GM12878 (cell line): Measurements from ENCODE around the gene TBCB. TPM values are rescaled to one million over a fixed set of nuclear protein-coding genes. Genes with fewer than 3 reads are reported as not detected.

ENCODE experiments used
- ATAC-seq: fragments of 200-7000 bp; cut with Tn5 transposase; 3 replicates; pipeline ENCODE4 v1.9.1; 2020; ENCODE audit warnings: mild to moderate bottlenecking, moderate library complexity
- BruUV-seq: library from RNA; stranded (reverse); fragments of 400-500 nt; replicated peaks from 2 replicates; lab custom pipeline; 2021; lab: Mats Ljungman, UMichigan
- CTCF ChIA-PET: fragments of 300-600 bp; sonication (Branson Sonifier 250); formaldehyde crosslinking; extraction: SDS; loops from one replicate; lab custom pipeline; 2021; ENCODE audit warnings: inconsistent platforms; lab: Yijun Ruan, JAX
- POLR2A ChIA-PET: fragments of 350-600 bp; formaldehyde crosslinking; extraction: SDS; loops from one replicate; lab custom pipeline; 2021; ENCODE audit warnings: inconsistent platforms; lab: Charles Lee
- RAD21 ChIA-PET: fragments of 300-600 bp; sonication (Branson Sonifier 250); formaldehyde crosslinking; loops from one replicate; lab custom pipeline; 2023; ENCODE audit warnings: antibody characterized with exemption; ENCODE audit not compliant: unreplicated experiment; lab: Charles Lee
- SMC1A ChIA-PET: fragments of 300-600 bp; sonication (Branson Sonifier 250); formaldehyde crosslinking; loops from one replicate; lab custom pipeline; 2023; ENCODE audit not compliant: unreplicated experiment, uncharacterized antibody; lab: Charles Lee
- DNase-seq: peaks from one replicate; pipeline ENCODE4 v3.0.0-alpha.2; 2011; ENCODE audit warnings: low read depth, low spot score
- FAIRE-seq: peaks from 3 replicates; lab custom pipeline; 2011; peaks lifted over from hg19 to GRCh38; lab: Jason Lieb, UNC
- H2AFZ ChIP-seq: 2 replicates; pipeline ENCODE4 v1.6.0; 2011; ENCODE audit warnings: low read depth, low read length, control low read depth; ENCODE audit not compliant: control insufficient read depth
- H3K27ac ChIP-seq: 2 replicates; pipeline ENCODE4 v1.5.1; 2011; ENCODE audit warnings: control low read depth; ENCODE audit not compliant: control insufficient read depth, insufficient read depth
- H3K27me3 ChIP-seq, 2 experiments: replicated peaks in 1 of 2; 2 replicates each; pipeline versions ENCODE4 v1.6.0 to v1.6.1; 2011; ENCODE audit warnings: low read length in 1 of 2; ENCODE audit not compliant: control insufficient read depth in 2 of 2, insufficient read depth in 2 of 2
- H3K36me3 ChIP-seq, 2 experiments: 2 replicates each; pipeline ENCODE4 v1.5.1; 2011; ENCODE audit warnings: low read length in 1 of 2; ENCODE audit not compliant: control insufficient read depth in 2 of 2, insufficient read depth in 2 of 2
- H3K4me1 ChIP-seq: 2 replicates; pipeline ENCODE4 v1.6.1; 2011; ENCODE audit warnings: mild to moderate bottlenecking, low read length, moderate library complexity, mixed read lengths; ENCODE audit not compliant: control insufficient read depth, insufficient read depth
- H3K4me2 ChIP-seq: 2 replicates; pipeline ENCODE4 v1.6.0; 2011; ENCODE audit warnings: control low read depth; ENCODE audit not compliant: control insufficient read depth, insufficient read depth
- H3K4me3 ChIP-seq: fragments of 200-600 bp; sonication (generic); 2 replicates; pipeline ENCODE4 v1.5.1; 2016
- H3K79me2 ChIP-seq: 2 replicates; pipeline ENCODE4 v1.6.0; 2011; ENCODE audit warnings: low read length; ENCODE audit not compliant: control insufficient read depth, insufficient read depth
- H3K9ac ChIP-seq: 2 replicates; pipeline ENCODE4 v1.8.0; 2011; ENCODE audit warnings: low read length, control low read depth, mixed read lengths; ENCODE audit not compliant: control insufficient read depth, insufficient read depth
- H3K9me3 ChIP-seq: replicated peaks from 3 replicates; pipeline ENCODE4 v1.5.1; 2011; ENCODE audit warnings: mild to moderate bottlenecking, low read length; ENCODE audit not compliant: control insufficient read depth, insufficient read depth
- H4K20me1 ChIP-seq: 2 replicates; pipeline ENCODE4 v1.6.0; 2011; ENCODE audit not compliant: control insufficient read depth, insufficient read depth
- ATF2 ChIP-seq: IDR thresholded peaks from 2 replicates; pipeline ENCODE4 v1.6.1; 2012; ENCODE audit warnings: low read length, inconsistent platforms
- E4F1 ChIP-seq: fragments of 450-650 bp; IDR thresholded peaks from 2 replicates; pipeline ENCODE4 v1.6.1; 2018; ENCODE audit warnings: borderline replicate concordance, mild to moderate bottlenecking; ENCODE audit not compliant: partially characterized antibody
- LARP7 ChIP-seq: fragments of 450-650 bp; IDR thresholded peaks from 2 replicates; pipeline ENCODE4 v1.6.1; 2017; ENCODE audit warnings: mild to moderate bottlenecking
- NR2C2 ChIP-seq: IDR thresholded peaks from 2 replicates; pipeline ENCODE4 v1.6.1; 2011; ENCODE audit warnings: borderline replicate concordance, low read depth; ENCODE audit not compliant: control insufficient read depth, insufficient read length
- POLR2A ChIP-seq: IDR thresholded peaks from 2 replicates; pipeline ENCODE4 v1.6.1; 2011; ENCODE audit warnings: low read depth, mild to moderate bottlenecking, low read length
- RBBP5 ChIP-seq: fragments of 200-600 bp; sonication (generic); conservative IDR thresholded peaks from 2 replicates; pipeline ENCODE4 v1.6.1; 2016
- RCOR1 ChIP-seq: conservative IDR thresholded peaks from 2 replicates; pipeline ENCODE4 v1.6.1; 2012; ENCODE audit warnings: low read depth, low read length, improper control_type of control experiment
- TCF12 ChIP-seq: IDR thresholded peaks from 2 replicates; pipeline ENCODE4 v1.6.1; 2011; ENCODE audit warnings: low read depth, mild to moderate bottlenecking, low read length
- ZNF24 ChIP-seq: fragments of 450-650 bp; IDR thresholded peaks from 2 replicates; pipeline ENCODE4 v1.6.1; 2017; ENCODE audit warnings: antibody characterized with exemption, mild to moderate bottlenecking
- WGBS: methylation state at CpG from one replicate; pipeline ENCODE4 v1.1.6; 2016; ENCODE audit warnings: low lambda C conversion rate; ENCODE audit not compliant: insufficient replicate concordance, insufficient coverage; ENCODE audit errors: missing lambda C conversion rate; 5-methylcytosine and 5-hydroxymethylcytosine counted together
- in situ Hi-C: fragments of 300-500 bp; cut with MboI; formaldehyde crosslinking; loops from 9 replicates; pipeline ENCODE4 v1.14.3; 2018; ENCODE audit warnings: mixed read lengths
- intact Hi-C: fragments of 100-400 bp; cut with micrococcal nuclease; formaldehyde crosslinking; loops from one replicate; pipeline ENCODE4 v1.14.2; 2022; ENCODE audit not compliant: unreplicated experiment
- polyA plus RNA-seq, 11 experiments: library from polyadenylated mRNA; depleted of rRNA in 4 of 11; unstranded in 6 of 11; stranded (reverse) in 5 of 11; fragments of >200 nt; fragmentation: Nextera tagmentation in 4 of 11; fragmentation: Illumina TruSeq in 1 of 11; extraction: Ambion mirVana in 4 of 11; extraction: Trizol in 1 of 11; gene quantifications; 1 replicate in 1 of 11; 2 replicates in 10 of 11; pipeline versions ENCODE4 v1.2.1 to v1.2.3, GENCODE V29; 2011 to 2016; ENCODE audit warnings: inconsistent platforms in 2 of 11, missing spikeins in 2 of 11, low read depth in 1 of 11
- total RNA-seq, 4 experiments: library from RNA; depleted of rRNA in 3 of 4; stranded (reverse); fragments of >200 nt in 3 of 4; fragmentation: Illumina TruSeq in 1 of 4; extraction: Trizol in 1 of 4; gene quantifications; 2 replicates each; pipeline versions ENCODE4 v1.2.1 to v1.2.3, GENCODE V29; 2013 to 2021

TBCB gene
- total and polyA plus RNA-seq, 10 of the 15 experiments (the other 5 are each of a cell fraction or from before 2014, with no cell fraction given): 9.4 to 193 (median 126) TPM

- SMC1A ChIA-PET: interaction anchor here (0.6 kb wide), 1 partner anchor 361 kb away, joined by 3 read pairs; no protein-coding TSS in a partner anchor
- POLR2A ChIA-PET: no interaction called here
- Histone ChIP-seq H2AFZ (no peak overlapping the region), H4K20me1 (no peaks in the 10 kb centered on the region), H3K4me1 (no peaks in the 10 kb centered on the region), H3K4me3 (no peak overlapping the region), H3K79me2 (no peaks in the 10 kb centered on the region), H3K36me3 (peaks cover 4 to 23% of the 10 kb centered on the region in 2 experiments; a peak in 3 of 4 replicates), H3K9me3 (no peaks in the 10 kb centered on the region), H3K4me2 (no peak overlapping the region), H3K9ac (no peak overlapping the region)
- no TSS peak for BruUV-seq
- in situ Hi-C loops (no loop called here), intact Hi-C loops (no loop called here)
- CTCF ChIA-PET: no interaction called here
- DNase-seq (no peak), FAIRE-seq (no peak), ATAC-seq (no peak)
- WGBS: 89% methylated on average over 6 of the region's 6 CpGs
- TF ChIP-seq POLR2A (peak; percentile 23; the same call in 1 of the 2 replicates), ZNF24 (no peak)
- TF ChIP-seq, all 136 proteins: peak for 1
- Histone ChIP-seq H3K27me3 (no peaks in the 10 kb centered on the region), H3K27ac (no peak overlapping the region)
- RAD21 ChIA-PET: no interaction called here
These were observed 8.8 kb upstream of the TBCB start for GRCh38 chr19:36106441-36106840.

- H4K20me1 ChIP-seq: no peaks in the 10 kb centered on the region
- no peak overlapping the region for H3K4me2 ChIP-seq
- ChIA-PET CTCF (no interaction called here), RAD21 (no interaction called here), SMC1A (no interaction called here), POLR2A (no interaction called here)
- H3K79me2 ChIP-seq: no peaks in the 10 kb centered on the region
- no peak overlapping the region for H3K27ac ChIP-seq
- intact Hi-C loops (no loop called here), in situ Hi-C loops (no loop called here)
- H3K36me3 ChIP-seq: peaks cover 4 to 18% of the 10 kb centered on the region in 2 experiments; a peak in 3 of 4 replicates
- no TSS peak for BruUV-seq
- FAIRE-seq (no peak), ATAC-seq (no peak), DNase-seq (no peak)
- H3K4me3 ChIP-seq: no peak overlapping the region
- no peak overlapping the region for H2AFZ ChIP-seq
- no peaks in the 10 kb centered on the region for H3K4me1 ChIP-seq
- 89% methylated on average over 5 of the region's 5 CpGs for WGBS
- H3K9ac ChIP-seq: no peak overlapping the region
- no peaks in the 10 kb centered on the region for H3K27me3 ChIP-seq
- no peaks in the 10 kb centered on the region for H3K9me3 ChIP-seq
- TF ChIP-seq LARP7: no peak
- TF ChIP-seq TCF12: no peak
- TF ChIP-seq E4F1: no peak
- TF ChIP-seq ATF2: no peak
- TF ChIP-seq RBBP5: no peak
- no peak for TF ChIP-seq RCOR1
- TF ChIP-seq NR2C2: no peak
These were observed 8.3 kb upstream of the TBCB start for GRCh38 chr19:36106991-36107390.
